Vagina (tissue), 2 donors: Measurements from ENCODE around the gene ETV7. TPM values are rescaled to one million over a fixed set of nuclear protein-coding genes. Genes with fewer than 3 reads are reported as not detected.

Experiments
- DNase-seq, 2 donors: peaks; one replicate each; pipeline ENCODE4 v3.0.0-alpha.2; 2017; ENCODE audit errors: extremely low spot score in 2 of 2
- H3K27ac ChIP-seq: fragments of 200-600 bp; sonication (generic); one replicate; pipeline ENCODE4 v1.5.1; 2019
- H3K27me3 ChIP-seq: fragments of 200-600 bp; sonication (generic); one replicate; pipeline ENCODE4 v1.5.1; 2019
- H3K36me3 ChIP-seq, 2 donors: fragments of 200-600 bp; sonication (generic); one replicate each; pipeline ENCODE4 v1.5.1; 2017 to 2019
- H3K4me1 ChIP-seq: fragments of 200-600 bp; sonication (generic); one replicate; pipeline ENCODE4 v1.5.1; 2019
- H3K4me3 ChIP-seq, 2 donors: fragments of 200-600 bp; sonication (generic); 1 replicate in 1 of 2; 2 replicates in 1 of 2; pipeline ENCODE4 v1.5.1; 2016 to 2019
- H3K9me3 ChIP-seq: fragments of 200-600 bp; sonication (generic); one replicate; pipeline ENCODE4 v1.5.1; 2019
- CTCF ChIP-seq, 3 experiments: fragments of 450-650 bp in 2 of 3; fragments of 200-600 bp in 1 of 3; sonication (generic) in 1 of 3; IDR thresholded peaks; one replicate each; pipeline ENCODE4 v1.5.1; 2017 to 2019; ENCODE audit warnings: antibody characterized with exemption in 3 of 3, mild to moderate bottlenecking in 2 of 3, moderate library complexity in 2 of 3
- POLR2A ChIP-seq, 2 donors: fragments of 450-650 bp; IDR thresholded peaks; one replicate each; pipeline ENCODE4 v1.6.1; 2017; ENCODE audit warnings: antibody characterized with exemption in 2 of 2, mild to moderate bottlenecking in 2 of 2, moderate library complexity in 2 of 2
- POLR2AphosphoS5 ChIP-seq, 2 donors: sonication (generic); formaldehyde crosslinking; IDR thresholded peaks; one replicate each; pipeline ENCODE4 v1.9.0; 2017; ENCODE audit warnings: antibody characterized with exemption in 2 of 2, mild to moderate bottlenecking in 2 of 2, low read depth in 1 of 2; ENCODE audit not compliant: insufficient read depth in 1 of 2
- intact Hi-C: fragments of 100-400 bp; cut with DNase I; formaldehyde crosslinking; loops from one replicate; pipeline ENCODE4 v1.15.1; 2023
- total RNA-seq: library from RNA; depleted of rRNA; stranded (reverse); fragments of >200 nt; gene quantifications from one replicate; pipeline ENCODE4 v1.2.3, GENCODE V29; 2016

Gene ETV7
- total RNA-seq, 1 donor from 2014 or later, result 2.2 TPM

GRCh38 chr6:36402481-36402880 is 15.0 kb upstream of the ETV7 start:
- intact Hi-C loops, result no loop called here
- no peak for DNase-seq
- no peaks in the 10 kb centered on the region for H3K36me3 ChIP-seq
- no peaks in the 10 kb centered on the region for H3K4me1 ChIP-seq
- no peak for TF ChIP-seq POLR2A (IDR thresholded peaks at IDR 0.05)
- TF ChIP-seq POLR2AphosphoS5 (IDR thresholded peaks at IDR 0.05; ENCODE audit: insufficient read depth in 1 of 2, low read depth in 1 of 2), result no peak
- no peak for TF ChIP-seq CTCF (IDR thresholded peaks at IDR 0.05)
- no peaks in the 10 kb centered on the region for H3K27me3 ChIP-seq
- no peak overlapping the region for H3K4me3 ChIP-seq
- no peaks in the 10 kb centered on the region for H3K9me3 ChIP-seq
- no peak overlapping the region for H3K27ac ChIP-seq

GRCh38 chr6:36399970-36400369 is 12.5 kb upstream of the ETV7 start:
- intact Hi-C loops, result no loop called here
- Histone ChIP-seq H3K27me3 (no peaks in the 10 kb centered on the region), H3K4me1 (no peaks in the 10 kb centered on the region), H3K4me3 (no peak overlapping the region), H3K36me3 (no peaks in the 10 kb centered on the region), H3K27ac (no peak overlapping the region), H3K9me3 (no peaks in the 10 kb centered on the region)
- TF ChIP-seq CTCF (IDR thresholded peaks at IDR 0.05), result no peak
- no peak for TF ChIP-seq POLR2AphosphoS5 (IDR thresholded peaks at IDR 0.05; ENCODE audit: insufficient read depth in 1 of 2, low read depth in 1 of 2)
- TF ChIP-seq POLR2A (IDR thresholded peaks at IDR 0.05), result no peak
- no peak for DNase-seq

- intact Hi-C loops, result no loop called here
- no peak for TF ChIP-seq POLR2AphosphoS5 (IDR thresholded peaks at IDR 0.05; ENCODE audit: insufficient read depth in 1 of 2, low read depth in 1 of 2)
- no peak for TF ChIP-seq POLR2A (IDR thresholded peaks at IDR 0.05)
- no peak for TF ChIP-seq CTCF (IDR thresholded peaks at IDR 0.05)
- H3K4me1 ChIP-seq, result peaks cover 3% of the 10 kb centered on the region
- no peak overlapping the region for H3K4me3 ChIP-seq
- H3K36me3 ChIP-seq, result no peaks in the 10 kb centered on the region
- H3K9me3 ChIP-seq, result no peaks in the 10 kb centered on the region
- H3K27me3 ChIP-seq, result no peaks in the 10 kb centered on the region
- H3K27ac ChIP-seq, result no peak overlapping the region
- DNase-seq, result no peak
These were observed 5.2 kb upstream of the ETV7 start for GRCh38 chr6:36392621-36393020.

GRCh38 chr6:36389353-36389752 is 1.9 kb upstream of the ETV7 start:
- Histone ChIP-seq H3K36me3 (no peaks in the 10 kb centered on the region), H3K4me1 (peaks cover 17% of the 10 kb centered on the region), H3K4me3 (no peak overlapping the region), H3K9me3 (no peaks in the 10 kb centered on the region), H3K27ac (no peak overlapping the region), H3K27me3 (no peaks in the 10 kb centered on the region)
- TF ChIP-seq POLR2A (IDR thresholded peaks at IDR 0.05) (no peak), POLR2AphosphoS5 (IDR thresholded peaks at IDR 0.05; ENCODE audit: insufficient read depth in 1 of 2, low read depth in 1 of 2) (no peak), CTCF (IDR thresholded peaks at IDR 0.05) (no peak)
- intact Hi-C loops, result no loop called here
- no peak for DNase-seq

GRCh38 chr6:36386495-36387439 is 702 bp downstream of the ETV7 start:
- intact Hi-C loops, result no loop called here
- Histone ChIP-seq H3K4me3 (peak overlapping the region; percentile 48 to 51), H3K36me3 (no peaks in the 10 kb centered on the region), H3K9me3 (no peaks in the 10 kb centered on the region), H3K4me1 (peaks cover 17% of the 10 kb centered on the region), H3K27me3 (no peaks in the 10 kb centered on the region), H3K27ac (peak overlapping the region; percentile 13)
- DNase-seq, result no peak
- TF ChIP-seq POLR2AphosphoS5 (IDR thresholded peaks at IDR 0.05; ENCODE audit: insufficient read depth in 1 of 2, low read depth in 1 of 2) (peak in 1 of 2 donors; percentile 16), CTCF (IDR thresholded peaks at IDR 0.05) (no peak), POLR2A (IDR thresholded peaks at IDR 0.05) (no peak)
